Suprapubic skin (tissue), 4 donors: ENCODE data around the gene SYT6. TPM values are rescaled to one million over a fixed set of nuclear protein-coding genes. Genes with fewer than 3 reads are reported as not detected.

Experiments
- DNase-seq, 2 donors: peaks; one replicate each; pipeline ENCODE4 v3.0.0-alpha.2; 2019; ENCODE audit warnings: low spot score in 2 of 2
- H3K27ac ChIP-seq: fragments of 200-600 bp; sonication (generic); one replicate; pipeline ENCODE4 v1.5.1; 2019
- H3K27me3 ChIP-seq: fragments of 200-600 bp; sonication (generic); one replicate; pipeline ENCODE4 v1.5.1; 2019
- H3K36me3 ChIP-seq: fragments of 200-600 bp; sonication (generic); one replicate; pipeline ENCODE4 v1.5.1; 2019
- H3K4me1 ChIP-seq: fragments of 200-600 bp; sonication (generic); one replicate; pipeline ENCODE4 v1.5.1; 2019
- H3K4me3 ChIP-seq: fragments of 200-600 bp; sonication (generic); one replicate; pipeline ENCODE4 v1.5.1; 2019; ENCODE audit warnings: mild to moderate bottlenecking
- H3K9me3 ChIP-seq: fragments of 200-600 bp; sonication (generic); one replicate; pipeline ENCODE4 v1.5.1; 2019
- CTCF ChIP-seq, 2 donors: fragments of 200-600 bp in 1 of 2; fragments of 450-650 bp in 1 of 2; sonication (generic) in 1 of 2; IDR thresholded peaks; one replicate each; pipeline ENCODE4 v1.5.1; 2016 to 2019; ENCODE audit warnings: antibody characterized with exemption in 2 of 2, mild to moderate bottlenecking in 1 of 2, moderate library complexity in 1 of 2
- EP300 ChIP-seq: sonication (generic); formaldehyde crosslinking; IDR thresholded peaks from one replicate; pipeline ENCODE4 v1.6.1; 2017; ENCODE audit warnings: antibody characterized with exemption
- POLR2A ChIP-seq, 2 donors: fragments of 450-650 bp; IDR thresholded peaks; one replicate each; pipeline ENCODE4 v1.6.1; 2017; ENCODE audit warnings: antibody characterized with exemption in 2 of 2, mild to moderate bottlenecking in 2 of 2, moderate library complexity in 2 of 2
- POLR2AphosphoS5 ChIP-seq, 3 donors: sonication (generic); formaldehyde crosslinking; IDR thresholded peaks; one replicate each; pipeline ENCODE4 v1.6.1; 2017; ENCODE audit warnings: antibody characterized with exemption in 3 of 3
- WGBS: methylation state at CpG from one replicate; pipeline ENCODE4 v1.1.5; 2018; 5-methylcytosine and 5-hydroxymethylcytosine counted together
- total RNA-seq, 4 donors: library from RNA; depleted of rRNA; stranded (reverse); fragments of >200 nt; gene quantifications; one replicate each; pipeline ENCODE4 v1.1.0, GENCODE V29; 2016

SYT6 gene
- total RNA-seq, 4 donors from 2014 or later: 0.23 TPM; not detected in 3

- H3K36me3 ChIP-seq: no peaks in the 10 kb centered on the region
- peaks cover 6% of the 10 kb centered on the region for H3K27me3 ChIP-seq
- WGBS: 43% methylated on average over 1 of the region's 1 CpG
- H3K9me3 ChIP-seq: no peaks in the 10 kb centered on the region
- no peak overlapping the region for H3K27ac ChIP-seq
- no peaks in the 10 kb centered on the region for H3K4me1 ChIP-seq
- no peak overlapping the region for H3K4me3 ChIP-seq
- TF ChIP-seq POLR2A (IDR thresholded peaks at IDR 0.05) (no peak), POLR2AphosphoS5 (IDR thresholded peaks at IDR 0.05) (no peak), EP300 (no peak), CTCF (IDR thresholded peaks at IDR 0.05) (no peak)
- no peak for DNase-seq
Measured at GRCh38 chr1:114048232-114048631, 105.4 kb downstream of the SYT6 start.

- TF ChIP-seq CTCF (IDR thresholded peaks at IDR 0.05) (no peak), EP300 (no peak), POLR2A (IDR thresholded peaks at IDR 0.05) (no peak), POLR2AphosphoS5 (IDR thresholded peaks at IDR 0.05) (no peak)
- H3K4me3 ChIP-seq: no peak overlapping the region
- no peaks in the 10 kb centered on the region for H3K9me3 ChIP-seq
- 62% methylated on average over 5 of the region's 5 CpGs for WGBS
- DNase-seq: no peak
- H3K36me3 ChIP-seq: no peaks in the 10 kb centered on the region
- no peaks in the 10 kb centered on the region for H3K4me1 ChIP-seq
- H3K27ac ChIP-seq: no peak overlapping the region
- H3K27me3 ChIP-seq: peaks cover 2% of the 10 kb centered on the region
Measured at GRCh38 chr1:114043548-114043947, 110.1 kb downstream of the SYT6 start.

GRCh38 chr1:114043054-114043453, 110.6 kb downstream of the SYT6 start:
- 38% methylated on average over 4 of the region's 4 CpGs for WGBS
- TF ChIP-seq EP300 (no peak), POLR2AphosphoS5 (IDR thresholded peaks at IDR 0.05) (no peak)
- no peak overlapping the region for H3K4me3 ChIP-seq

GRCh38 chr1:114040273-114041015, 113.2 kb downstream of the SYT6 start:
- TF ChIP-seq EP300: no peak
- no peak for TF ChIP-seq POLR2A (IDR thresholded peaks at IDR 0.05)
- TF ChIP-seq POLR2AphosphoS5 (IDR thresholded peaks at IDR 0.05): no peak
- no peak for TF ChIP-seq CTCF (IDR thresholded peaks at IDR 0.05)
- no peaks in the 10 kb centered on the region for H3K4me1 ChIP-seq
- no peaks in the 10 kb centered on the region for H3K9me3 ChIP-seq
- DNase-seq: no peak
- no peak overlapping the region for H3K4me3 ChIP-seq
- H3K36me3 ChIP-seq: no peaks in the 10 kb centered on the region
- 57% methylated on average over 4 of the region's 4 CpGs for WGBS
- no peak overlapping the region for H3K27ac ChIP-seq
- H3K27me3 ChIP-seq: no peaks in the 10 kb centered on the region

More at GRCh38 chr1:114043054-114043453, 110.6 kb downstream of the SYT6 start:
- Histone ChIP-seq H3K9me3 (no peaks in the 10 kb centered on the region), H3K27me3 (peaks cover 2% of the 10 kb centered on the region), H3K4me1 (no peaks in the 10 kb centered on the region), H3K27ac (no peak overlapping the region), H3K36me3 (no peaks in the 10 kb centered on the region)
- no peak for DNase-seq

Other genes with a start within 250 kb of the SYT6 start
- 10 to 100 TPM; 10.9 to 34.0 (median 12.2) TPM for gene AP4B1, start 249.1 kb downstream of the SYT6 start, total RNA-seq
- 1 to 10 TPM; 4.3 to 8.9 (median 6.3) TPM for gene DCLRE1B, start 248.5 kb downstream of the SYT6 start, total RNA-seq
- 10 to 100 TPM; 59.4 to 81.8 (median 69.7) TPM for gene HIPK1, start 224.5 kb downstream of the SYT6 start, total RNA-seq
- 10 to 100 TPM in 3 of 4 donors, 1 to 10 TPM in 1; 8.3 to 21.0 (median 18.0) TPM for gene OLFML3, start 174.4 kb downstream of the SYT6 start, total RNA-seq